ENCODE data around the gene THSD7A. TPM values are rescaled to one million over a fixed set of nuclear protein-coding genes. Genes with fewer than 3 reads are reported as not detected.

The THSD7A gene
- total RNA-seq, 2 experiments from 2014 or later, result not detected

- intact Hi-C loops (cut with micrococcal nuclease), result no loop called here
- Mint-ChIP-seq H3K4me3 (no peak overlapping the region), H3K4me1 (ENCODE audit: low read depth) (no peaks in the 10 kb centered on the region), H3K9me3 (no peaks in the 10 kb centered on the region), H3K27me3 (no peaks in the 10 kb centered on the region), H3K36me3 (ENCODE audit: low read depth) (no peaks in the 10 kb centered on the region), H3K27ac (no peak overlapping the region)
- CTCF ChIA-PET, result no interaction called here
- POLR2A ChIA-PET, result no interaction called here
- ATAC-seq (no peak), DNase-seq (no peak)
- TF ChIP-seq CTCF (IDR thresholded peaks at IDR 0.05), result no peak
Observed at GRCh38 chr7:11743016-11743415, 89.0 kb downstream of the THSD7A start.

DNA sequence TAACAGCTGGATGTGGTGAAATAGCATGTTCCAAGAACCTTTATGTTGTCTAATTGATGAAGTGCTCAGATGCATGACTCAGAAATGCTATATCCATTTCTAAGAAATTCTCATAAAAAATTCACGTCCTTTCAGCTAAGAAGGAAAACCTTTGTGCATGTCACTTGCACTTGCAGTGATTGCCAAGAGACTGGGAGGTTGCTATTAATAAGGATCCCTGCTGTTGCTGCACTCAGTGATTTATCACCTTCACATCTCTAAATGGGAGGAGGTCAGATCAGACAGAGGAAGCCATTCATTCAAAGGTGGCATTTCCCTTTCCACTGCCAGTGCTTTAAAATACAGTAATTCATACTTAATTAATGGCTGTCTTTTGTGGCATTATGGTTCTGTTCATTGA is 89.5 kb downstream of the THSD7A start:
- no peak overlapping the region for H3K27ac Mint-ChIP-seq
- H3K9me3 Mint-ChIP-seq, result no peaks in the 10 kb centered on the region
- DNase-seq (no peak), ATAC-seq (no peak)
- no peaks in the 10 kb centered on the region for H3K4me1 Mint-ChIP-seq (ENCODE audit: low read depth)
- intact Hi-C loops (cut with micrococcal nuclease), result no loop called here
- CTCF ChIA-PET, result no interaction called here
- no peak for TF ChIP-seq CTCF (IDR thresholded peaks at IDR 0.05)
- H3K27me3 Mint-ChIP-seq, result no peaks in the 10 kb centered on the region
- POLR2A ChIA-PET, result no interaction called here
- no peak overlapping the region for H3K4me3 Mint-ChIP-seq
- no peaks in the 10 kb centered on the region for H3K36me3 Mint-ChIP-seq (ENCODE audit: low read depth)

DNA sequence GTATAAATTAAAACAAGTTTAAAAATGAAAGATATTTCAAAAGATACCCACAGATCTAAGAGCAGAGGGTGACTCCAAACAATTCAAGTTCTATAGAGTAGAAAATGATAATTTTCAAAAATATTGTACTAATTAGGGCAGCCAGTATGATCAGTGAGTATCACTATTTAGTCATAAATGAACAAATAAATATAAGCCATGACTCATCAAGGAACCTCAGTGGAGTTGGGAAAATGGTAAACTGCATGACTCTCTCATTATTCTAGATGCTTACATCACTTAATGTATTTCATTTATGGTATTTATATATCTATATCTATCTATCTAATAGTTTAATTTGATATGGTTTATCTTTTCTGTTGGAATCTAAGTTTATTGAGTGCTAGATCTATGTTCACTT is 94.3 kb downstream of the THSD7A start:
- POLR2A ChIA-PET, result no interaction called here
- CTCF ChIA-PET, result no interaction called here
- no peak for DNase-seq
- intact Hi-C loops (cut with micrococcal nuclease), result no loop called here
- peaks cover 2% of the 10 kb centered on the region for H3K9me3 Mint-ChIP-seq
- ATAC-seq, result no peak
- H3K36me3 Mint-ChIP-seq (ENCODE audit: low read depth), result no peaks in the 10 kb centered on the region
- H3K4me3 Mint-ChIP-seq, result no peak overlapping the region
- no peaks in the 10 kb centered on the region for H3K4me1 Mint-ChIP-seq (ENCODE audit: low read depth)
- no peak overlapping the region for H3K27ac Mint-ChIP-seq
- no peak for TF ChIP-seq CTCF (IDR thresholded peaks at IDR 0.05)
- no peaks in the 10 kb centered on the region for H3K27me3 Mint-ChIP-seq

DNA sequence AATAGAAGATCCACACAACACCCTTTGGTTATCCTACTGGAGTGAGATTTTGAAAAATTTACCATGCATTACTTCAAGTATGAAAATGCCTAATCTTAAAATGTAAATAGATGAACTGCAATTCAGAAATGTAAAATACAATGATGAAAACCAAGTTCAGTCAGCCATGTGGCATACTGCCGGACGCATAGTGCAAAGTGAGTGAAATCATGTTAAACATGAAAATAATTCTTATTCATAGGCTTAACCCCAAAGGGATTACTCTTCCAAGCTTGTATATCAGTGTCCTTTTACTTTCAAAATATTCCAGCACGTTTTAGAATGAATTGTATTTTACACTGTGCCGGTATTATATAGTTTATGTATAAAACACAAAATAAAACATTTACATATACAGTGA is 99.8 kb downstream of the THSD7A start:
- POLR2A ChIA-PET, result no interaction called here

DNA sequence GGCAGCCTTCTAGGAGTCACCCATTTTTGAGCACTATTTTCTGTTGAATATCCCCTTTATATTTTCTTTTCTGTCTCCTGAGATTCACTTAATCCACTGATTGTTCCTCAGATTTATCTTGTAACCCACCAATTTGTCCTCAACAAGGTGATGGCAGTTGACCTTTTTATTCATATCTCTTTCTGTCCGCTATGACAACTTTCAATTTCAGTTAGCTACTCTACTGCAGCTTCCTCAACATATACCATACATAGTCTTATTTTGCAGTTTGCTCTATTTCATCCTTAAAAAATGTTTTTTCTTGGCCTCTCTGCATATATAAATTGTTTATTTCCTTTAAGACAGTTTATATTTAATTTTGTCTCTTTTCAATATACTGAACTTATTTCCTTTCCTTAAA is 101.3 kb downstream of the THSD7A start:
- H3K27ac Mint-ChIP-seq, result no peak overlapping the region
- peaks cover 2% of the 10 kb centered on the region for H3K9me3 Mint-ChIP-seq
- ChIA-PET CTCF (no interaction called here), POLR2A (no interaction called here)
- H3K36me3 Mint-ChIP-seq (ENCODE audit: low read depth), result no peaks in the 10 kb centered on the region
- intact Hi-C loops (cut with micrococcal nuclease), result no loop called here
- no peaks in the 10 kb centered on the region for H3K27me3 Mint-ChIP-seq
- H3K4me1 Mint-ChIP-seq (ENCODE audit: low read depth), result no peaks in the 10 kb centered on the region
- no peak for DNase-seq
- ATAC-seq, result no peak
- H3K4me3 Mint-ChIP-seq, result no peak overlapping the region
- no peak for TF ChIP-seq CTCF (IDR thresholded peaks at IDR 0.05)

More for the DNA sequence above, 99.8 kb downstream of the THSD7A start:
- H3K36me3 Mint-ChIP-seq (ENCODE audit: low read depth), result no peaks in the 10 kb centered on the region
- DNase-seq, result no peak
- no peak for ATAC-seq
- H3K4me1 Mint-ChIP-seq (ENCODE audit: low read depth), result no peaks in the 10 kb centered on the region
- TF ChIP-seq CTCF (IDR thresholded peaks at IDR 0.05), result no peak
- intact Hi-C loops (cut with micrococcal nuclease), result no loop called here
- H3K9me3 Mint-ChIP-seq, result peaks cover 2% of the 10 kb centered on the region
- H3K27me3 Mint-ChIP-seq, result no peaks in the 10 kb centered on the region
- no peak overlapping the region for H3K4me3 Mint-ChIP-seq
- CTCF ChIA-PET, result no interaction called here
- H3K27ac Mint-ChIP-seq, result no peak overlapping the region

Measured in activated CD8-positive, alpha-beta T cell treated with anti-CD3 and anti-CD28 coated beads for 36 hours (primary cell).